Stimulated activated CD8-positive, alpha-beta memory T cell treated with anti-CD3 and anti-CD28 coated beads, Interleukin-15, amount 100 ng/mL, for 4 hours (primary cell): ENCODE data around the gene PINLYP.

Experiments
- DNase-seq, 2 donors: peaks; one replicate each; pipeline ENCODE4 v3.0.0-alpha.2; 2020; ENCODE audit warnings: low read depth in 2 of 2

PINLYP gene

GRCh38 chr19:43548706-43549105 is 26.9 kb upstream of the PINLYP start:
- DNase-seq, result no peak

- DNase-seq, result no peak
Observed at GRCh38 chr19:43551399-43552197, 24.0 kb upstream of the PINLYP start.

DNA sequence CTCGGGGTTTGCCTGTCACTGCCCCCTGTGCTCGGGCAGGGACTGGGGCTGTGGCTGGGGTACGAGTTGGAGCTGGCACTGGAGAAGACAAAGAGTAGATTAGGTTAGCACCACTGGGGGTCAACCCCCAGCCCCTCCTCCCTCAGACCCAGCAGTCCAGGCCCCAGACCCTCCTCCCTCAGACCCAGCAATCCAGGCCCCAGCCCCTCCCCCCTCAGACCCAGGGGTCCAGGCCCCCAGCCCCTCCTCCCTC is 23.5 kb upstream of the PINLYP start:
- no peak for DNase-seq

DNA sequence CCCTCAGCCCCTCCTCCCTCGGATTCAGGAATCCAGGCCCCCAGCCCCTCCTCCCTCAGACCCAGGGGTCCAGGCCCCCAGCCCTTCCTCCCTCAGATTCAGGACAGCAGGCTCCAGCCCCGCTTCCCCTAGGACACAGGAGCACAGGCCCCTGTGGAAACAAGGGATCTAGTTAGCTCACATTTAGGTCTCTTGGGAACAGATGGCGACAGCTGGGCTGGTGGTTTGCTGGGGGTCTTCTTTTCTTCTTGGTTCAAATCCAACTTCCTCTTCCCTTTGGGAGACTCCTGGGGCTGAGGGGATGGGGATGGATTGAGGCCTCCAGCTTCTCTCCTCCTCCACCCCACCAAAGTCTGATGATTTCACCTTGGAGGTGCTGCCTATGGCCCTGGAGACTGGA is 23.0 kb upstream of the PINLYP start:
- no peak for DNase-seq

- no peak for DNase-seq
Observed at GRCh38 chr19:43553656-43554055, 21.9 kb upstream of the PINLYP start.

DNA sequence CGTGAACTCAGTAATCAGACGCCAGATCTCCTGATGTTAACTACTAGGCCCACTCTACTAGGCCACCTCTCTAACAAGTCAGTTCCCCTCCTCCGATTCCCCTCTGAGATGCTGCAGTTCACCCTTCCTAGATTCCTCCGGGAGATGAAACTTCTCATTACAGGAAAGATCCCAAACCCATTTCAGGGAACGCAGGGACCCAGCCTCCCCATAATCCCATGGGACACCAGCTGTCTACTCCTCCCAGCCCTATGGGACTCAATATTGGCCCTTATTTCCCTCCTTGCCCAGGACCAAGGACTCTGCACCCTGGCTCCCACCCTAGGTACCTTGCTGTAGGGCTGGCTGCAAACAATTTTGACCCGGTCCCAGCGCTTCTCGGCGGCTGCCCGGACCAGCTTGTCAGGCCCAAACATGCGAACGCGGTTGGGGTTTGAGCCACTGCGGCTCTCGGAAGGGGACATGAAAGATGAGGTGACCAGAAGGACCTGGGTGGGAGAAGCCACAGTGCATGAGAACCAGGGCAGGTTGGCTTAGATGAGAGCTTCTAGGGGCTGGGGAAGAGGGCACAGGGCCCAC is 21.2 kb upstream of the PINLYP start:
- DNase-seq, result no peak

DNA sequence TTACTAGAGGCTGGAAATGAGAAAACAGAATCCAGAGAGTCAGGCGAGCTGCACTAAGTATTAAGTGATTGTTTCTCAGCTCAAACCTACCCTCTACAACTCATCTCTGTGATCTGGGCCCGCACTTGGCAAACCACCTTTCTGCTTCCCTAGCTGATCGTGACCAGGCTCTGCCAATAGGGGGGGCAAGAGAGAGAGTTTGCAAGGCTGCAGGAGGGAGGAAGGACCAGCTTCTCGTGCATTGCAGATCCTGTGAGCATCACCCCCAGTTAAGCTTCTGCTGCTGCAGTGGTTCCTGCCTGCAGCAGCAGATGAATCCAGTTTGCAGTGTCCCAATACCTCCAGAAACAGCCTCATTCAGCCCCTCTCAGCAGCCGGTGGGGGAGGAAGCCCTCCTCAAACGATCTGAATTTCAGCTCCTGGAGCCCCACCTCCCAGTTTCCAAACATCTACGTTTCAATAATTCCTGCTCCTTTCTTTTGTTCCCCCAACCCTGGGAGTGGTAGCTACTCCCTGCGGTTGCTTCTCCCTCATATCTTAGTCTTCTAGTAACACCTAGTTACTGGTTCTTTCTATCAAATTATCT is 20.3 kb upstream of the PINLYP start:
- DNase-seq, result peak; percentile 52 to 70

DNA sequence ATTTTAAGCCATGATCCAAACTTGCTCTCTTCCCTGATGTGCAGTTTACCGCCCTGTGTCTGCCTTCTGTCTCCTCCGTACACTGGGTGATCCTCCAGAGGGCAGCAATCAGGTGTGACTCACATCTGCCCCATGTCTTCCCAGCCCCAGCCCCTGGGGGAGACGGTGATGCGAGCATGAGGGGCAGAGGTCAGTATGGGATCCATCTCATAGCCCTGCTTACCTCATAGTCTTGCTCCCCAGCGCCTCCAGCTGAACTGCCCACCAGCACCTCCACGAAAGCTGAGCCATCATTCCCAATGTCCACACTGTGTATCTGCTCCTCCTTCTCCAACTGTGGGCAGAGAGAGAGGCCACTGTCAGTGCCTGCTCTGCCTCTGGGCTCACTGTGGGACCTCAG is 14.9 kb upstream of the PINLYP start:
- DNase-seq, result no peak

GRCh38 chr19:43561139-43561970 is 14.2 kb upstream of the PINLYP start:
- no peak for DNase-seq

DNA sequence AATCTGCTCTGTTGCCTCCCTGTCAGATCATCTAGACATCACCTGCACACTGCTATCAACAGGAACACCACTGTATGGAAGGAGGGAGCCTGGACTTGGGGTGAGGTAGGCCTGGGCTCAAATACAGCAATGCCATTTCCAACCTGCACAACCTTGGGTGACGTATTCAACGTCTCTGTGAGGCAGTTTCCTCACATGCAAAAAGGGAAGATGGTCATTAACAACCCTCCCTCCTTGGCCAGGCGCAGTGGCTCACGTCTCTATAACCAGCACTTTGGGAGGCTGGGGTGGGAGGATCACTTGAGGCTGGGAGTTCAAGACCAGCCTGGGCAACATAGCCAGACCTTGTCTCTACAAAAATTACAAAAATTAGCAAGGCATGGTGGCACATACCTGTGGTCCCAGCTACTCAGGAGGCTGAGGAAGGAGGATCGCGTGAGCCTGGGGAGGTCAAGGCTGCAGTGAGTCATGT is 13.3 kb upstream of the PINLYP start:
- no peak for DNase-seq

DNA sequence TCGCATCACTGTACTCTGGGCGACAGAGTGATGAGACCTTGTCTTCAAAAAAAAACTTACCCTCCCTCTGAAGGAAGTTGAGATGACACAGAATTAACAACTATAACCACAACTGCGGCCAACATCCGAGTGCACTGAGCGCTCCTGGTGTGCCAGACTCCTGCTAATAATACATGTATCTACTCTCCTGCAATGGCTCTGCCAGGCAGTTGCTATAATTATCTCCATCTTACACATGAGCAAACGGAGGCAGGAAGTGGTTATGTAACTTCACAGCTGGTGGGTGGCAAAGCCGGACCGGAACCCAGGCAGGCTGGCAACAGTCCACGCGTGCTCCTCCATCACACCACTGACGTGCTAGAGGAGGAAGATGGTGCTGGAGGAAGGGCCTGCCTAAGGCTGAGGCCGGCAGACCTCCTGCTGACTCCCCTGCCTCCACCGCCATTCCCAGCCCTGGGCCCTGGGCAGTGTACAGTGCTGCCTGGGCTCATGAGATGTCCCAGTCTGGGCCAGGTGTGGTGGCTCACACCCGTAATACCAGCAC is 12.8 kb upstream of the PINLYP start:
- DNase-seq, result peak; percentile 66 to 67

- DNase-seq, result no peak
Observed at GRCh38 chr19:43563816-43564457, 11.7 kb upstream of the PINLYP start.

GRCh38 chr19:43564800-43565199 is 10.8 kb upstream of the PINLYP start:
- no peak for DNase-seq

- no peak for DNase-seq
Observed at GRCh38 chr19:43569657-43570056, 5.9 kb upstream of the PINLYP start.

- no peak for DNase-seq
Observed at GRCh38 chr19:43570174-43570791, 5.3 kb upstream of the PINLYP start.

- no peak for DNase-seq
Observed at GRCh38 chr19:43572171-43572588, 3.4 kb upstream of the PINLYP start.

GRCh38 chr19:43574424-43575155 is 1.0 kb upstream of the PINLYP start:
- DNase-seq, result no peak

DNA sequence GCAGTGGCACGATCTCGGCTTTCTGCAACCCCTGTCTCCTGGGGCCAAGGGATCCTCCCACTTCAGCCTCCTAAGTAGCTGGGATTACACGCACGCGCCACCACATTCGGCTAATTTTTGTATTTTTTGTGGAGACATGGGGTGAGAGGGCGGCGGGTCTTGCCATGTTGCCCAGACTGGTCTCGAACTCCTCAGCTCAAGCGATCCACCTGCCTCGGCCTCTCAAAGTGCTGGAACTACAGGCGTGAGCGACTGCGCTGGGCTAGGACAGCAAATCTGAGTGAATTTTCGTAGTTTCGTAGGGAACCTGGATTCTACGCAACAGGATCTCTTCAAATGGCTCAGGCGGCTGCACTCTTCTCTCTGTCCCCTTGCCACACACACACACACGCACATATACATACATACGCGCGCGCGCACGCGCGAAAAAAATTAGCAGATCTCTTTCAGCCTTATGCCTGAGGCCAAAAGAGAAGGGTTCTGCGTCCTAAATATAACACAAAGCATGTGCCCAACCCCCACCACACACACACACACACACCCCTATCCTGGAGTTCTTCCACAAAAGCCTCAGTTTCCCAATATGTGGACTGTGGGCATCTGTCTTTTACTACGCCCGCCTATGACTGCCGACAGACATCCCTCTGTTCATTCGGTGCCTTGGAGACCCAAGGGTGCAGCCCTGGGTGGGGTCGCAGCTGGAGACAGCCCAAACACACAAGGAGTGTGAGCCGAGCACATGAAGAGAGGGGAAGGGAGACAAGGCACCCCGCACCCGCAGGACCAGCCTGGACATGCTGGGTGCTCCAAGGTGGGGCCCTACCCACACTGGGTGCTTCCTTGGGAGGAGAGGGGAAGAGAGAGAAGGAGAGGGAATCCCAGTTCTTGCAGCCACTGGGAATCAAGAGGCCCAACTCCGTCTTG is 616 bp downstream of the PINLYP start:
- no peak for DNase-seq

DNA sequence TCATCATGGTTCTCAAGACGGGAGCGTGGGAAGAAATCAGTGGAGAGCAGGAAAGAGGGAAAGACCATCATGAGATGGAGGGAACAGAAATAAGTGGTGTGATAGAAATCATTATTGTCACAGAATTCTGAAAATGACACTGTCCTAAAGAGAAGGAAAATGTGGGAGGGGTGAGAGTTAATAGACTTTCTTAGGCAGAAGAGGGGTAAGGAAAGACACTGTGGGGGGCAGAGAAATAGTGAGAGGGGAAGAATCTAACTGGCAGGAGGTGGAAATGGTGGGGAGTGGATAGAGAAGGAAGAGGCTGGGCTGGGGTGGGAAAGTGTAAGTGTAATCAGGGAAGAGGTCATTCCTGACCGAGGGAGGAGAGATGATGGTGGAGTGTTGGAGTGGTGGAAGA is 3.2 kb downstream of the PINLYP start:
- DNase-seq, result no peak
